ENCODE measurements around the gene SLC35F1.

Gene SLC35F1

DNA sequence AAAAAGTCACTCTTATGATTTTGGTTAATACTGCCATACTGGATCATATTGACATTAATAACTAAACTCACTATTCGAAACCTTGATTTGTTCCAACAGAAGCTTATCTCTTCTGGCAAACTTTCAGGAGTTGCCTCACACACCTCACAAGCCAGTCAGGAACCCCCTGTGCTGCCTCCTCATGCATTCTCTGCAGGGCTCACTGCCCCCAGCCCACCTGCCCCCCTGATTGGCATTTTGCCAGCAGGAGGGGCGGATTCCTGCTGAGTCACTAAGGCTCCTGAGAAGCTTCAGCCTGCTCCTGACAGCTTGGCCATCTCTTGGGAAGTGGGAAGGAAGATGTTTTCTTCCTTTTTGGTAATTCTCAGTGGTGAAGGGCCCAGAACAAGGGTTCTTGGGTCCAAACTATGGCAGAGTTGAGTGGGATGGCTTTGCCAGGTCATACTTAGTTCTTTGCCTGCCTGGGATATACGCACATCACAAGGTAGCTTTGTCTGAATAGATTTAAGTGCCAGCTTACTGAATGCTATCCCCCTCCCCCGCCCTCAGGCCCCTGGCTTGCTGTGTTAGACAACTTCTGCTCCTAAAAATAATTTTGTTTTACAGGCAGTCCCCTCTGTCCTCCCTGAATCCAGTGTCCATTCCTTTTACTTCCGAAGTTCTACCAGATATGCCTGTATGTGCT, 31.4 kb downstream of the SLC35F1 start:
- no peak for ATAC-seq
- no peak for TF ChIP-seq ZNF70 (CRISPR knock-in tag; IDR thresholded peaks at IDR 0.05)
- TF ChIP-seq ZC3H10 (CRISPR knock-in tag; IDR thresholded peaks at IDR 0.05): no peak
- TF ChIP-seq RARB (CRISPR knock-in tag; IDR thresholded peaks at IDR 0.05): no peak
- no peak for TF ChIP-seq ZFP30 (CRISPR knock-in tag; IDR thresholded peaks at IDR 0.05)
- no peak for TF ChIP-seq TOX (CRISPR knock-in tag; IDR thresholded peaks at IDR 0.05; ENCODE audit: borderline replicate concordance)
- TF ChIP-seq, protein P1, sequence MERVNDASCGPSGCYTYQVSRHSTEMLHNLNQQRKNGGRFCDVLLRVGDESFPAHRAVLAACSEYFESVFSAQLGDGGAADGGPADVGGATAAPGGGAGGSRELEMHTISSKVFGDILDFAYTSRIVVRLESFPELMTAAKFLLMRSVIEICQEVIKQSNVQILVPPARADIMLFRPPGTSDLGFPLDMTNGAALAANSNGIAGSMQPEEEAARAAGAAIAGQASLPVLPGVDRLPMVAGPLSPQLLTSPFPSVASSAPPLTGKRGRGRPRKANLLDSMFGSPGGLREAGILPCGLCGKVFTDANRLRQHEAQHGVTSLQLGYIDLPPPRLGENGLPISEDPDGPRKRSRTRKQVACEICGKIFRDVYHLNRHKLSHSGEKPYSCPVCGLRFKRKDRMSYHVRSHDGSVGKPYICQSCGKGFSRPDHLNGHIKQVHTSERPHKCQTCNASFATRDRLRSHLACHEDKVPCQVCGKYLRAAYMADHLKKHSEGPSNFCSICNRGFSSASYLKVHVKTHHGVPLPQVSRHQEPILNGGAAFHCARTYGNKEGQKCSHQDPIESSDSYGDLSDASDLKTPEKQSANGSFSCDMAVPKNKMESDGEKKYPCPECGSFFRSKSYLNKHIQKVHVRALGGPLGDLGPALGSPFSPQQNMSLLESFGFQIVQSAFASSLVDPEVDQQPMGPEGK (CRISPR knock-in tag; IDR thresholded peaks at IDR 0.05; ENCODE audit: borderline replicate concordance): no peak
- TF ChIP-seq PPARA (CRISPR knock-in tag; IDR thresholded peaks at IDR 0.05; ENCODE audit: borderline replicate concordance): no peak
- no peak for TF ChIP-seq ZNF565 (CRISPR knock-in tag; conservative IDR thresholded peaks at IDR 0.05; ENCODE audit: low read depth)
- TF ChIP-seq ISL1 (CRISPR knock-in tag; IDR thresholded peaks at IDR 0.05): no peak
- no peak for TF ChIP-seq TCF4 (CRISPR knock-in tag; IDR thresholded peaks at IDR 0.05; ENCODE audit: borderline replicate concordance)
- TF ChIP-seq ESRRG (CRISPR knock-in tag; IDR thresholded peaks at IDR 0.05): no peak
- TF ChIP-seq, protein P2, sequence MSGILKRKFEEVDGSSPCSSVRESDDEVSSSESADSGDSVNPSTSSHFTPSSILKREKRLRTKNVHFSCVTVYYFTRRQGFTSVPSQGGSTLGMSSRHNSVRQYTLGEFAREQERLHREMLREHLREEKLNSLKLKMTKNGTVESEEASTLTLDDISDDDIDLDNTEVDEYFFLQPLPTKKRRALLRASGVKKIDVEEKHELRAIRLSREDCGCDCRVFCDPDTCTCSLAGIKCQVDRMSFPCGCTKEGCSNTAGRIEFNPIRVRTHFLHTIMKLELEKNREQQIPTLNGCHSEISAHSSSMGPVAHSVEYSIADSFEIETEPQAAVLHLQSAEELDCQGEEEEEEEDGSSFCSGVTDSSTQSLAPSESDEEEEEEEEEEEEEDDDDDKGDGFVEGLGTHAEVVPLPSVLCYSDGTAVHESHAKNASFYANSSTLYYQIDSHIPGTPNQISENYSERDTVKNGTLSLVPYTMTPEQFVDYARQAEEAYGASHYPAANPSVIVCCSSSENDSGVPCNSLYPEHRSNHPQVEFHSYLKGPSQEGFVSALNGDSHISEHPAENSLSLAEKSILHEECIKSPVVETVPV (CRISPR knock-in tag; IDR thresholded peaks at IDR 0.05): no peak

DNA sequence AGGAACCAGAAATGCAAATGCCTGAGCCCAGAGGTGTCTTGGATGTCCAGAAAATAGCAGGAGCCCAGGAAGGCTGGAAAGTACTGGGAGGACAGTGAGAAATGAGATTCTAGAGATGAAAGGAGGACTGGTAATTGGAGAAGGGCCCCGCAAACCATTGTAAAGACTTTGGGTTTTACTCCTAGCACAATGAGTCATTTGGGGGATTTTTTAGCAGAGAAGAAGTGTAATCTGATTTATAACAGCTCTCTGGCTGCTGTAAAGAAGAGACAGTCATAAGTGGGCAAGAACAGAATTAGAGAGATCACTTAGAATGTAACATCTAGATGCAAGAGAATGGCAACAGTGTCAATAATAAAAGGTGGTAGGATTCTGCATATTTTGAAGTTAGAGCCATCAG, 40.2 kb downstream of the SLC35F1 start:
- ATAC-seq: no peak

More for the DNA sequence above, 40.2 kb downstream of the SLC35F1 start:
- TF ChIP-seq ZNF70 (CRISPR knock-in tag; IDR thresholded peaks at IDR 0.05): no peak
- TF ChIP-seq ZFP3 (CRISPR knock-in tag; IDR thresholded peaks at IDR 0.05): no peak
- TF ChIP-seq, protein P2 (CRISPR knock-in tag; IDR thresholded peaks at IDR 0.05): no peak
- TF ChIP-seq BACH2 (CRISPR knock-in tag; IDR thresholded peaks at IDR 0.05; ENCODE audit: borderline replicate concordance): no peak
- no peak for TF ChIP-seq RARB (CRISPR knock-in tag; IDR thresholded peaks at IDR 0.05)
- TF ChIP-seq, protein P1 (CRISPR knock-in tag; IDR thresholded peaks at IDR 0.05; ENCODE audit: borderline replicate concordance): no peak
- TF ChIP-seq SNAI2 (CRISPR knock-in tag; IDR thresholded peaks at IDR 0.05): no peak
- no peak for TF ChIP-seq ZNF565 (CRISPR knock-in tag; conservative IDR thresholded peaks at IDR 0.05; ENCODE audit: low read depth)
- TF ChIP-seq, protein P3, sequence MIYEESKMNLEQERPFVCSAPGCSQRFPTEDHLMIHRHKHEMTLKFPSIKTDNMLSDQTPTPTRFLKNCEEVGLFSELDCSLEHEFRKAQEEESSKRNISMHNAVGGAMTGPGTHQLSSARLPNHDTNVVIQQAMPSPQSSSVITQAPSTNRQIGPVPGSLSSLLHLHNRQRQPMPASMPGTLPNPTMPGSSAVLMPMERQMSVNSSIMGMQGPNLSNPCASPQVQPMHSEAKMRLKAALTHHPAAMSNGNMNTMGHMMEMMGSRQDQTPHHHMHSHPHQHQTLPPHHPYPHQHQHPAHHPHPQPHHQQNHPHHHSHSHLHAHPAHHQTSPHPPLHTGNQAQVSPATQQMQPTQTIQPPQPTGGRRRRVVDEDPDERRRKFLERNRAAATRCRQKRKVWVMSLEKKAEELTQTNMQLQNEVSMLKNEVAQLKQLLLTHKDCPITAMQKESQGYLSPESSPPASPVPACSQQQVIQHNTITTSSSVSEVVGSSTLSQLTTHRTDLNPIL (CRISPR knock-in tag; IDR thresholded peaks at IDR 0.05; ENCODE audit: low read depth): no peak
- TF ChIP-seq ISL1 (CRISPR knock-in tag; IDR thresholded peaks at IDR 0.05): no peak
- no peak for TF ChIP-seq GLIS3 (CRISPR knock-in tag; IDR thresholded peaks at IDR 0.05)
- no peak for TF ChIP-seq TCF4 (CRISPR knock-in tag; IDR thresholded peaks at IDR 0.05; ENCODE audit: borderline replicate concordance)
- no peak for TF ChIP-seq CSDC2 (CRISPR knock-in tag; IDR thresholded peaks at IDR 0.05)
- TF ChIP-seq, protein P4, sequence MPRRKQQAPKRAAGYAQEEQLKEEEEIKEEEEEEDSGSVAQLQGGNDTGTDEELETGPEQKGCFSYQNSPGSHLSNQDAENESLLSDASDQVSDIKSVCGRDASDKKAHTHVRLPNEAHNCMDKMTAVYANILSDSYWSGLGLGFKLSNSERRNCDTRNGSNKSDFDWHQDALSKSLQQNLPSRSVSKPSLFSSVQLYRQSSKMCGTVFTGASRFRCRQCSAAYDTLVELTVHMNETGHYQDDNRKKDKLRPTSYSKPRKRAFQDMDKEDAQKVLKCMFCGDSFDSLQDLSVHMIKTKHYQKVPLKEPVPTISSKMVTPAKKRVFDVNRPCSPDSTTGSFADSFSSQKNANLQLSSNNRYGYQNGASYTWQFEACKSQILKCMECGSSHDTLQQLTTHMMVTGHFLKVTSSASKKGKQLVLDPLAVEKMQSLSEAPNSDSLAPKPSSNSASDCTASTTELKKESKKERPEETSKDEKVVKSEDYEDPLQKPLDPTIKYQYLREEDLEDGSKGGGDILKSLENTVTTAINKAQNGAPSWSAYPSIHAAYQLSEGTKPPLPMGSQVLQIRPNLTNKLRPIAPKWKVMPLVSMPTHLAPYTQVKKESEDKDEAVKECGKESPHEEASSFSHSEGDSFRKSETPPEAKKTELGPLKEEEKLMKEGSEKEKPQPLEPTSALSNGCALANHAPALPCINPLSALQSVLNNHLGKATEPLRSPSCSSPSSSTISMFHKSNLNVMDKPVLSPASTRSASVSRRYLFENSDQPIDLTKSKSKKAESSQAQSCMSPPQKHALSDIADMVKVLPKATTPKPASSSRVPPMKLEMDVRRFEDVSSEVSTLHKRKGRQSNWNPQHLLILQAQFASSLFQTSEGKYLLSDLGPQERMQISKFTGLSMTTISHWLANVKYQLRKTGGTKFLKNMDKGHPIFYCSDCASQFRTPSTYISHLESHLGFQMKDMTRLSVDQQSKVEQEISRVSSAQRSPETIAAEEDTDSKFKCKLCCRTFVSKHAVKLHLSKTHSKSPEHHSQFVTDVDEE (CRISPR knock-in tag; IDR thresholded peaks at IDR 0.05): no peak
- TF ChIP-seq ZFP30 (CRISPR knock-in tag; IDR thresholded peaks at IDR 0.05): no peak
- no peak for TF ChIP-seq ZC3H10 (CRISPR knock-in tag; IDR thresholded peaks at IDR 0.05)
- no peak for TF ChIP-seq ZNF8 (CRISPR knock-in tag; IDR thresholded peaks at IDR 0.05)
- TF ChIP-seq, protein P5, sequence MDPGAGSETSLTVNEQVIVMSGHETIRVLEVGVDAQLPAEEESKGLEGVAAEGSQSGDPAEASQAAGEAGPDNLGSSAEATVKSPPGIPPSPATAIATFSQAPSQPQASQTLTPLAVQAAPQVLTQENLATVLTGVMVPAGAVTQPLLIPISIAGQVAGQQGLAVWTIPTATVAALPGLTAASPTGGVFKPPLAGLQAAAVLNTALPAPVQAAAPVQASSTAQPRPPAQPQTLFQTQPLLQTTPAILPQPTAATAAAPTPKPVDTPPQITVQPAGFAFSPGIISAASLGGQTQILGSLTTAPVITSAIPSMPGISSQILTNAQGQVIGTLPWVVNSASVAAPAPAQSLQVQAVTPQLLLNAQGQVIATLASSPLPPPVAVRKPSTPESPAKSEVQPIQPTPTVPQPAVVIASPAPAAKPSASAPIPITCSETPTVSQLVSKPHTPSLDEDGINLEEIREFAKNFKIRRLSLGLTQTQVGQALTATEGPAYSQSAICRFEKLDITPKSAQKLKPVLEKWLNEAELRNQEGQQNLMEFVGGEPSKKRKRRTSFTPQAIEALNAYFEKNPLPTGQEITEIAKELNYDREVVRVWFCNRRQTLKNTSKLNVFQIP (CRISPR knock-in tag; IDR thresholded peaks at IDR 0.05; ENCODE audit: borderline replicate concordance, low read depth): no peak
- TF ChIP-seq OSR1 (CRISPR knock-in tag; IDR thresholded peaks at IDR 0.05): no peak
